SK-N-SH treated with all-trans-retinoic acid at 6 μM for 48 hours (cell line): Measurements from ENCODE around the gene TRIM69.

Source experiments
- ATAC-seq: fragments of 200-7000 bp; cut with Tn5 transposase; 3 replicates; pipeline ENCODE4 v1.9.1; 2020; ENCODE audit warnings: mild to moderate bottlenecking, moderate library complexity
- ARNTL ChIP-seq: fragments of 450-650 bp; formaldehyde crosslinking; IDR thresholded peaks from 2 replicates; pipeline ENCODE4 v1.5.0; 2020; ENCODE audit warnings: low read depth, mild to moderate bottlenecking, moderate library complexity, borderline replicate concordance
- BACH2 ChIP-seq: fragments of 250-450 bp; sonication (Bioruptor Pico); IDR thresholded peaks from 2 replicates; pipeline ENCODE4 v1.9.0; 2021; ENCODE audit warnings: mild to moderate bottlenecking, borderline replicate concordance
- CSDC2 ChIP-seq: fragments of 250-450 bp; sonication (Bioruptor Pico); IDR thresholded peaks from 2 replicates; pipeline ENCODE4 v1.5.0; 2020; ENCODE audit warnings: mild to moderate bottlenecking, moderate library complexity
- ESRRG ChIP-seq: fragments of 250-450 bp; sonication (Bioruptor Pico); IDR thresholded peaks from 2 replicates; pipeline ENCODE4 v1.6.1; 2021; ENCODE audit warnings: mild to moderate bottlenecking
- GLIS3 ChIP-seq: fragments of 250-450 bp; sonication (Bioruptor Pico); IDR thresholded peaks from 2 replicates; pipeline ENCODE4 v1.5.0; 2020; ENCODE audit warnings: mild to moderate bottlenecking, moderate library complexity
- ISL1 ChIP-seq: fragments of 250-450 bp; sonication (Bioruptor Pico); IDR thresholded peaks from 2 replicates; pipeline ENCODE4 v2.1.2; 2022; ENCODE audit warnings: mild to moderate bottlenecking, moderate library complexity
- OSR1 ChIP-seq: fragments of 250-450 bp; sonication (Bioruptor Pico); IDR thresholded peaks from 2 replicates; pipeline ENCODE4 v1.8.0; 2022; ENCODE audit warnings: moderate library complexity, mild to moderate bottlenecking, inconsistent platforms
- POU6F1 ChIP-seq: fragments of 250-450 bp; sonication (Bioruptor Pico); IDR thresholded peaks from 2 replicates; pipeline ENCODE4 v1.8.0; 2021; ENCODE audit warnings: low read depth, mild to moderate bottlenecking, moderate library complexity, borderline replicate concordance
- PPARA ChIP-seq: fragments of 250-450 bp; sonication (Bioruptor Pico); IDR thresholded peaks from 2 replicates; pipeline ENCODE4 v1.5.0; 2020; ENCODE audit warnings: mild to moderate bottlenecking, borderline replicate concordance
- RARB ChIP-seq: fragments of 250-450 bp; sonication (Bioruptor Pico); IDR thresholded peaks from 2 replicates; pipeline ENCODE4 v1.8.0; 2021; ENCODE audit warnings: mild to moderate bottlenecking, moderate library complexity
- TCF4 ChIP-seq: fragments of 250-450 bp; sonication (Bioruptor Pico); IDR thresholded peaks from 2 replicates; pipeline ENCODE4 v1.8.0; 2021; ENCODE audit warnings: mild to moderate bottlenecking, moderate library complexity, borderline replicate concordance
- TOX ChIP-seq: fragments of 250-450 bp; sonication (Bioruptor Pico); IDR thresholded peaks from 2 replicates; pipeline ENCODE4 v1.8.0; 2021; ENCODE audit warnings: mild to moderate bottlenecking, moderate library complexity, borderline replicate concordance
- TSHZ2 ChIP-seq: fragments of 250-450 bp; sonication (Bioruptor Pico); IDR thresholded peaks from 2 replicates; pipeline ENCODE4 v1.5.0; 2020; ENCODE audit warnings: mild to moderate bottlenecking, moderate library complexity
- ZC3H10 ChIP-seq: fragments of 250-450 bp; sonication (Bioruptor Pico); IDR thresholded peaks from 2 replicates; pipeline ENCODE4 v1.5.1; 2021; ENCODE audit warnings: mild to moderate bottlenecking, moderate library complexity
- ZFP3 ChIP-seq: fragments of 250-450 bp; sonication (Bioruptor Pico); IDR thresholded peaks from 2 replicates; pipeline ENCODE4 v1.5.0; 2020; ENCODE audit warnings: mild to moderate bottlenecking, moderate library complexity
- ZFP30 ChIP-seq: fragments of 450-650 bp; formaldehyde crosslinking; IDR thresholded peaks from 2 replicates; pipeline ENCODE4 v1.5.0; 2022; ENCODE audit warnings: mild to moderate bottlenecking, moderate library complexity
- ZNF565 ChIP-seq: fragments of 450-650 bp; formaldehyde crosslinking; conservative IDR thresholded peaks from 2 replicates; pipeline ENCODE4 v1.5.0; 2020; ENCODE audit warnings: low read depth, mild to moderate bottlenecking, moderate library complexity
- ZNF70 ChIP-seq: fragments of 450-650 bp; formaldehyde crosslinking; IDR thresholded peaks from 2 replicates; pipeline ENCODE4 v1.5.0; 2020; ENCODE audit warnings: mild to moderate bottlenecking, moderate library complexity
- TF ChIP-seq, protein P1 (sequence below): fragments of 250-450 bp; sonication (Bioruptor Pico); IDR thresholded peaks from 2 replicates; pipeline ENCODE4 v1.8.0; 2020; ENCODE audit warnings: mild to moderate bottlenecking, moderate library complexity, borderline replicate concordance
- TF ChIP-seq, protein P2 (sequence below): fragments of 250-450 bp; sonication (Bioruptor Pico); IDR thresholded peaks from 2 replicates; pipeline ENCODE4 v1.5.1; 2020; ENCODE audit warnings: low read depth, mild to moderate bottlenecking, moderate library complexity

TRIM69 gene

GRCh38 chr15:44720460-44721176, 15.7 kb upstream of the TRIM69 start (continued):
- no peak for TF ChIP-seq TSHZ2 (CRISPR knock-in tag)
- no peak for TF ChIP-seq ZNF70 (CRISPR knock-in tag)
- TF ChIP-seq ARNTL (CRISPR knock-in tag): no peak
- no peak for TF ChIP-seq POU6F1

DNA sequence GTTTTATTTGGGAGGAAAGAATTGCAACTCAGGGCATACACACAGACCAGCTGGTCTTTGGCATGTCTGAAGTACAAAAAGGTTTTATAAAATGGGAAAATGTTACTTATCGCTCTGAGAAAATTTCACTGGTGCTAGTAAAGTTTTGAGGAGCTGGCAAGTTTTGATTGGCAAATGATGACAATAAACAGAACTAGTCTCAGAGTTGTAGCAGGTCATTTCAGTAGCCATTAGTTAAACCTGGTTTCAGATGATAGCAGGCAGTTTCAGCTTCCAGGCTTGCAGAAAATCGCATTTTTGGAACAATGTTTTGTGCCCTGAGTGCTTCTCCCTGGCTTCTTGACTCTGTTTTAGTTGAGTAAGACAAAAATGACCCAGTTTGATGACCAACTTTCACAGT, 14.3 kb upstream of the TRIM69 start:
- TF ChIP-seq ZFP30 (no peak), CSDC2 (no peak), TOX (CRISPR knock-in tag) (no peak), TCF4 (no peak), ZC3H10 (CRISPR knock-in tag) (no peak), ZNF565 (CRISPR knock-in tag) (no peak), PPARA (CRISPR knock-in tag) (no peak), ZFP3 (no peak), ZNF70 (CRISPR knock-in tag) (no peak), ISL1 (CRISPR knock-in tag) (no peak), OSR1 (CRISPR knock-in tag) (no peak), ESRRG (CRISPR knock-in tag) (no peak), ARNTL (CRISPR knock-in tag) (no peak), RARB (CRISPR knock-in tag) (no peak), BACH2 (CRISPR knock-in tag) (no peak), TSHZ2 (CRISPR knock-in tag) (no peak), GLIS3 (no peak)
- TF ChIP-seq, protein P1, sequence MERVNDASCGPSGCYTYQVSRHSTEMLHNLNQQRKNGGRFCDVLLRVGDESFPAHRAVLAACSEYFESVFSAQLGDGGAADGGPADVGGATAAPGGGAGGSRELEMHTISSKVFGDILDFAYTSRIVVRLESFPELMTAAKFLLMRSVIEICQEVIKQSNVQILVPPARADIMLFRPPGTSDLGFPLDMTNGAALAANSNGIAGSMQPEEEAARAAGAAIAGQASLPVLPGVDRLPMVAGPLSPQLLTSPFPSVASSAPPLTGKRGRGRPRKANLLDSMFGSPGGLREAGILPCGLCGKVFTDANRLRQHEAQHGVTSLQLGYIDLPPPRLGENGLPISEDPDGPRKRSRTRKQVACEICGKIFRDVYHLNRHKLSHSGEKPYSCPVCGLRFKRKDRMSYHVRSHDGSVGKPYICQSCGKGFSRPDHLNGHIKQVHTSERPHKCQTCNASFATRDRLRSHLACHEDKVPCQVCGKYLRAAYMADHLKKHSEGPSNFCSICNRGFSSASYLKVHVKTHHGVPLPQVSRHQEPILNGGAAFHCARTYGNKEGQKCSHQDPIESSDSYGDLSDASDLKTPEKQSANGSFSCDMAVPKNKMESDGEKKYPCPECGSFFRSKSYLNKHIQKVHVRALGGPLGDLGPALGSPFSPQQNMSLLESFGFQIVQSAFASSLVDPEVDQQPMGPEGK: no peak
- TF ChIP-seq, protein P2, sequence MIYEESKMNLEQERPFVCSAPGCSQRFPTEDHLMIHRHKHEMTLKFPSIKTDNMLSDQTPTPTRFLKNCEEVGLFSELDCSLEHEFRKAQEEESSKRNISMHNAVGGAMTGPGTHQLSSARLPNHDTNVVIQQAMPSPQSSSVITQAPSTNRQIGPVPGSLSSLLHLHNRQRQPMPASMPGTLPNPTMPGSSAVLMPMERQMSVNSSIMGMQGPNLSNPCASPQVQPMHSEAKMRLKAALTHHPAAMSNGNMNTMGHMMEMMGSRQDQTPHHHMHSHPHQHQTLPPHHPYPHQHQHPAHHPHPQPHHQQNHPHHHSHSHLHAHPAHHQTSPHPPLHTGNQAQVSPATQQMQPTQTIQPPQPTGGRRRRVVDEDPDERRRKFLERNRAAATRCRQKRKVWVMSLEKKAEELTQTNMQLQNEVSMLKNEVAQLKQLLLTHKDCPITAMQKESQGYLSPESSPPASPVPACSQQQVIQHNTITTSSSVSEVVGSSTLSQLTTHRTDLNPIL (CRISPR knock-in tag): no peak
- ATAC-seq: no peak

DNA sequence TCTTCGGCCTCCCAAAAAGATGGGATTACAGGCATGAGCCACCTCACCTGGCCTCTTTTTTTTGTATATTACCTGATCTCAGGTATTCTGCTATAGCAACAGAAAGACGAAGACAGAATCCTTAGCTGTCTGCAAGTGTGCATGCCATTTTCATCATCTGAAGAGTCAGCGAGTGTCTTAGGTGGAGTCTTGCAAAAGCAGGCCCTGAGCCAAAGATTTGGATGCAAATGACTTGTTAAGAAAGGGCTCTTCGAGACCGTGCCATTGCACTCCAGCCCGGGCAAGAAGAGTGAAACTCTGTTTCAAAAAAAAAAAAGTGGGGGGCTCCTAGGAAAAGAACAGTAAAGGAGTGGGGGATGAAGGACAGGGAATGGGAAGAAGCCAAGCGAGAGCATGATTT, 10.2 kb upstream of the TRIM69 start:
- no peak for ATAC-seq
- no peak for TF ChIP-seq TOX (CRISPR knock-in tag)
- TF ChIP-seq OSR1 (CRISPR knock-in tag): no peak
- TF ChIP-seq ZC3H10 (CRISPR knock-in tag): no peak
- no peak for TF ChIP-seq POU6F1
- no peak for TF ChIP-seq ZNF70 (CRISPR knock-in tag)
- no peak for TF ChIP-seq ZNF565 (CRISPR knock-in tag)
- no peak for TF ChIP-seq ESRRG (CRISPR knock-in tag)
- TF ChIP-seq RARB (CRISPR knock-in tag): no peak
- TF ChIP-seq TCF4: no peak
- TF ChIP-seq, protein P2 (CRISPR knock-in tag): no peak
- TF ChIP-seq GLIS3: no peak
